BLaER1 treated with 17β-estradiol and CSF1 and Interleukin-3, amounts not matched to agents 10 nM and 100 nM (cell line): ENCODE data around the gene PARP11.

Experiments
- H3K27ac ChIP-seq, 11 experiments: shearing (Covaris generic); formaldehyde crosslinking; 2 replicates each; pipeline ENCODE4 v1.8.1; 2022
- H3K27me3 ChIP-seq, 11 experiments: shearing (Covaris generic); formaldehyde crosslinking; 2 replicates each; pipeline ENCODE4 v1.8.1; 2022
- H3K36me3 ChIP-seq, 11 experiments: shearing (Covaris generic); formaldehyde crosslinking; 2 replicates each; pipeline ENCODE4 v1.8.1; 2022
- H3K4me1 ChIP-seq, 10 experiments: shearing (Covaris generic); formaldehyde crosslinking; 2 replicates each; pipeline ENCODE4 v1.8.1; 2022
- H3K4me2 ChIP-seq, 11 experiments: shearing (Covaris generic); formaldehyde crosslinking; 2 replicates each; pipeline ENCODE4 v1.8.1; 2022
- H3K4me3 ChIP-seq, 10 experiments: shearing (Covaris generic); formaldehyde crosslinking; 2 replicates each; pipeline ENCODE4 v1.8.1; 2022
- H3K9ac ChIP-seq, 11 experiments: shearing (Covaris generic); formaldehyde crosslinking; 2 replicates each; pipeline ENCODE4 v1.8.1; 2022
- H3K9me3 ChIP-seq, 11 experiments: shearing (Covaris generic); formaldehyde crosslinking; replicated peaks in 1 of 11; 2 replicates each; pipeline ENCODE4 v1.8.1; 2022
- H4K20me1 ChIP-seq, 11 experiments: shearing (Covaris generic); formaldehyde crosslinking; 2 replicates each; pipeline ENCODE4 v1.8.1; 2022
- Cebpa-rat ChIP-seq, 11 experiments: shearing (Covaris generic); IDR thresholded peaks; 2 replicates each; pipeline ENCODE4 v1.8.1; 2022

The PARP11 gene

GRCh38 chr12:3827301-3828000, 45.7 kb downstream of the PARP11 start:
- TF ChIP-seq Cebpa-rat (IDR thresholded peaks at IDR 0.05), result no peak
- Histone ChIP-seq H4K20me1 (peaks cover 0 to 3% (median 0%) of the 10 kb centered on the region in 11 experiments; a peak in 1 of 22 replicates), H3K27me3 (no peaks in the 10 kb centered on the region), H3K4me3 (no peak overlapping the region), H3K4me2 (no peak overlapping the region), H3K27ac (no peak overlapping the region), H3K9ac (no peak overlapping the region), H3K9me3 (no peaks in the 10 kb centered on the region), H3K4me1 (no peaks in the 10 kb centered on the region), H3K36me3 (peaks cover 31 to 69% (median 49%) of the 10 kb centered on the region in 11 experiments; a peak in 21 of 22 replicates)

GRCh38 chr12:3821441-3821840, 51.8 kb downstream of the PARP11 start:
- no peak for TF ChIP-seq Cebpa-rat (IDR thresholded peaks at IDR 0.05)
- H3K27ac ChIP-seq, result no peak overlapping the region
- peaks cover under 1 to 11% (median 8%) of the 10 kb centered on the region in 10 experiments; a peak in 15 of 20 replicates for H3K4me1 ChIP-seq
- no peaks in the 10 kb centered on the region for H3K27me3 ChIP-seq
- no peak overlapping the region for H3K9ac ChIP-seq
- no peaks in the 10 kb centered on the region for H4K20me1 ChIP-seq
- H3K4me2 ChIP-seq, result no peak overlapping the region
- H3K9me3 ChIP-seq, result 0 out of 22 replicates have a peak, but pooled peaks cover 0 to 4% (median 0%) of the 10 kb centered on the region in 11 experiments
- H3K4me3 ChIP-seq, result no peak overlapping the region
- peaks cover 30 to 84% (median 52%) of the 10 kb centered on the region in 11 experiments for H3K36me3 ChIP-seq

GRCh38 chr12:3820122-3820521, 53.1 kb downstream of the PARP11 start:
- H3K4me1 ChIP-seq, result peaks cover 6 to 25% (median 19%) of the 10 kb centered on the region in 10 experiments; a peak in 19 of 20 replicates
- H3K27ac ChIP-seq, result no peak overlapping the region
- no peak overlapping the region for H3K9ac ChIP-seq
- no peak overlapping the region for H3K4me3 ChIP-seq
- no peaks in the 10 kb centered on the region for H4K20me1 ChIP-seq
- no peaks in the 10 kb centered on the region for H3K27me3 ChIP-seq
- H3K4me2 ChIP-seq, result no peak overlapping the region
- H3K9me3 ChIP-seq, result 0 out of 22 replicates have a peak, but pooled peaks cover 0 to 4% (median 0%) of the 10 kb centered on the region in 11 experiments
- peaks cover 20 to 71% (median 38%) of the 10 kb centered on the region in 11 experiments; a peak in 21 of 22 replicates for H3K36me3 ChIP-seq
- TF ChIP-seq Cebpa-rat (IDR thresholded peaks at IDR 0.05), result no peak

- Histone ChIP-seq H3K27me3 (no peaks in the 10 kb centered on the region), H3K4me2 (peak overlapping the region in 9 of 11 experiments; percentile 1 to 52 (median 27); a peak in 13 of 22 replicates), H3K4me3 (no peak overlapping the region), H3K27ac (no peak overlapping the region), H4K20me1 (no peaks in the 10 kb centered on the region), H3K9ac (peak overlapping the region in 1 of 11 experiments; percentile 23; a peak in 1 of 22 replicates), H3K36me3 (peaks cover 16 to 68% (median 23%) of the 10 kb centered on the region in 11 experiments; a peak in 15 of 22 replicates), H3K4me1 (peaks cover 6 to 32% (median 20%) of the 10 kb centered on the region in 10 experiments; a peak in 19 of 20 replicates), H3K9me3 (0 out of 22 replicates have a peak, but pooled peaks cover 0 to 4% (median 0%) of the 10 kb centered on the region in 11 experiments)
- TF ChIP-seq Cebpa-rat (IDR thresholded peaks at IDR 0.05), result no peak
These were observed 56.9 kb downstream of the PARP11 start for GRCh38 chr12:3816266-3816665.

GRCh38 chr12:3815094-3815766, 58.0 kb downstream of the PARP11 start:
- no peak overlapping the region for H3K27ac ChIP-seq
- H3K4me1 ChIP-seq, result peaks cover 6 to 32% (median 20%) of the 10 kb centered on the region in 10 experiments; a peak in 19 of 20 replicates
- no peaks in the 10 kb centered on the region for H4K20me1 ChIP-seq
- peaks cover 12 to 64% (median 20%) of the 10 kb centered on the region in 11 experiments; a peak in 13 of 22 replicates for H3K36me3 ChIP-seq
- H3K4me3 ChIP-seq, result no peak overlapping the region
- H3K9me3 ChIP-seq, result 0 out of 22 replicates have a peak, but pooled peaks cover 0 to 4% (median 0%) of the 10 kb centered on the region in 11 experiments
- H3K9ac ChIP-seq, result no peak overlapping the region
- H3K4me2 ChIP-seq, result peak overlapping the region in 5 of 11 experiments; percentile 8 to 52 (median 27); a peak in 7 of 22 replicates
- no peak for TF ChIP-seq Cebpa-rat (IDR thresholded peaks at IDR 0.05)
- no peaks in the 10 kb centered on the region for H3K27me3 ChIP-seq

GRCh38 chr12:3810540-3810939, 62.7 kb downstream of the PARP11 start:
- peaks cover 0 to 12% (median 2%) of the 10 kb centered on the region in 10 experiments; a peak in 13 of 20 replicates for H3K4me1 ChIP-seq
- H4K20me1 ChIP-seq, result no peaks in the 10 kb centered on the region; a peak in 3 of 22 replicates
- H3K9ac ChIP-seq, result no peak overlapping the region
- no peaks in the 10 kb centered on the region for H3K9me3 ChIP-seq
- H3K36me3 ChIP-seq, result peaks cover 3 to 58% (median 11%) of the 10 kb centered on the region in 11 experiments; a peak in 12 of 22 replicates
- no peaks in the 10 kb centered on the region for H3K27me3 ChIP-seq
- no peak for TF ChIP-seq Cebpa-rat (IDR thresholded peaks at IDR 0.05)
- no peak overlapping the region for H3K27ac ChIP-seq
- H3K4me3 ChIP-seq, result no peak overlapping the region
- no peak overlapping the region for H3K4me2 ChIP-seq

GRCh38 chr12:3810016-3810370, 63.2 kb downstream of the PARP11 start:
- Histone ChIP-seq H3K4me3 (no peak overlapping the region), H3K4me1 (peaks cover 0 to 8% (median 0%) of the 10 kb centered on the region in 10 experiments; a peak in 8 of 20 replicates), H3K27me3 (no peaks in the 10 kb centered on the region), H3K36me3 (peaks cover 3 to 58% (median 11%) of the 10 kb centered on the region in 11 experiments; a peak in 12 of 22 replicates), H3K27ac (no peak overlapping the region), H3K9ac (no peak overlapping the region), H4K20me1 (no peaks in the 10 kb centered on the region; a peak in 3 of 22 replicates), H3K4me2 (no peak overlapping the region), H3K9me3 (no peaks in the 10 kb centered on the region)
- TF ChIP-seq Cebpa-rat (IDR thresholded peaks at IDR 0.05), result no peak

GRCh38 chr12:3809357-3810015, 63.7 kb downstream of the PARP11 start:
- Histone ChIP-seq H3K27ac (no peak overlapping the region), H4K20me1 (no peaks in the 10 kb centered on the region; a peak in 3 of 22 replicates), H3K9ac (no peak overlapping the region), H3K4me1 (peaks cover 0 to 8% (median 0%) of the 10 kb centered on the region in 10 experiments; a peak in 7 of 20 replicates), H3K36me3 (peaks cover 3 to 58% (median 11%) of the 10 kb centered on the region in 11 experiments; a peak in 12 of 22 replicates), H3K27me3 (no peaks in the 10 kb centered on the region), H3K4me2 (no peak overlapping the region), H3K4me3 (no peak overlapping the region), H3K9me3 (no peaks in the 10 kb centered on the region)
- no peak for TF ChIP-seq Cebpa-rat (IDR thresholded peaks at IDR 0.05)
